SIG-M5 (cell line): ENCODE results near the gene THAP11.
A peak's percentile ranks its signal among the peaks of the same experiment; 100 is the strongest.

Experiments
- DNase-seq: peaks from one replicate; lab custom pipeline; 2025; lab: John Stamatoyannopoulos, UW

Gene THAP11

GRCh38 chr16:67883872-67884261 lies 41.7 kb downstream of the THAP11 start:
- DNase-seq, result no peak

GRCh38 chr16:67884684-67885083 lies 42.6 kb downstream of the THAP11 start, which contains the start of gene NRN1L:
TSS of gene NRN1L (plus strand) at chr16:67884885. CDS start at chr16:67884904, 19 bp downstream.
- no peak for DNase-seq

GRCh38 chr16:67885545-67885944 lies 43.4 kb downstream of the THAP11 start:
- no peak for DNase-seq

- no peak for DNase-seq
Measured at GRCh38 chr16:67885976-67886375, 43.9 kb downstream of the THAP11 start.

GRCh38 chr16:67886387-67886786 lies 44.3 kb downstream of the THAP11 start:
- no peak for DNase-seq

GRCh38 chr16:67888331-67888730 lies 46.2 kb downstream of the THAP11 start:
- no peak for DNase-seq

- no peak for DNase-seq
Measured at GRCh38 chr16:67892375-67892774, 50.3 kb downstream of the THAP11 start.

- DNase-seq, result peak; percentile 32
Measured at GRCh38 chr16:67892899-67893742, 51.0 kb downstream of the THAP11 start, which contains the start of gene PSKH1. TSS of gene PSKH1 (plus strand) at chr16:67893254. CDS start at chr16:67908750, 15,496 bp downstream.
